Measurements from ENCODE around the gene TOMM7.

DNA sequence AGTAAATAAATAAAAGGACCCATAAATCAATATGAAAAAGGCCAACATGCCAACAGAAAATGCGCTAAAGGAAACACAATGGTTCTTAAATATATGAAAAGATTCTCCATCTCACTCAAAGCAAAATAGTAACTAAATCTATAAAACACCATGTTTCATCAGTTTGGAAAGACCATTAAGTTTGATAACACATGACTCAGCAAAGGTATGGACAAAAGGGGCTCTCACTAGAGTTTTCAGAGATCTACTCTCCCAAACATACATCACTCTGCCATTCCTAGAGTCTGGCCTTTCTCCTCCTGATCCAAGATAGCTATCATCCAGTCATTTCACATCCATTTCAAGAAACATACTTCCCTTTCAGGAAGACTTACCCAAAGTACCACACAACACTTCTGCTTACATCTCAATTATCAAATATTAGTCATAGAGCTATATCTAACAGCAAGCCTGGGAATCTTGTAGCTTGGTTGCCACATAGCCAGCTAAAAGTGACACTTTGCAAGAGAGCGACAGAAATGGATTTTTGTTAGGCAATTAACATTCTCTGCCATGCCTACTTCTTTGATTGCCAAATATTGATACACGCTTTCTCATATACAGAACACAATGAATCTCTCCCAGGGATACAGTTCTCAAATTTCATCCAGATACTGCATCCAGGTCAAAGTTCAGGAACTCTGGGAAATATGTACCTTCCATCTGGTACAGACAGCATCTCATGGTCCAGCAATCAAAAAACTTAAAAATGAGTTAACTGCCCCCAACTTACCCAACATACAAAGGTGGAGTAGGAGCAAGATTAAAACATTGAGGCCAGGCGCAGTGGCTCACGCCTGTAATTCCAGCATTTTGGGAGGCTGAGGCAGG lies 28.8 kb downstream of the TOMM7 start:
- TF ChIP-seq CTCF (IDR thresholded peaks at IDR 0.05; ENCODE audit: insufficient read depth, low read length), result no peak
- no peak for TF ChIP-seq POLR2AphosphoS5 (IDR thresholded peaks at IDR 0.05; ENCODE audit: low read depth)
- TF ChIP-seq REST (IDR thresholded peaks at IDR 0.05; ENCODE audit: insufficient replicate concordance, low read depth), result no peak
